PC-9 (cell line): ENCODE results near the gene PIK3C2G.

Experiments
- CTCF ChIP-seq: fragments of 200-600 bp; sonication (generic); conservative IDR thresholded peaks from 2 replicates; pipeline ENCODE4 v1.6.1; 2017; ENCODE audit warnings: mixed run types, antibody characterized with exemption, mild to moderate bottlenecking, moderate library complexity
- EZH2 ChIP-seq: fragments of 200-600 bp; sonication (generic); IDR thresholded peaks from 2 replicates; pipeline ENCODE4 v1.8.0; 2017; ENCODE audit warnings: antibody characterized with exemption, low read depth

GRCh38 chr12:18432206-18432605 is 170.9 kb downstream of the PIK3C2G start:
- TF ChIP-seq CTCF (no peak), EZH2 (no peak)
